G401.6 (cell line): ENCODE results near the gene NBPF1.
"Not testable (repeated sequence)": the region's sequence is repeated elsewhere in the genome, so short reads cannot be mapped to it uniquely, and the experiment has no call there.

ENCODE experiments used
- FAIRE-seq: peaks from 2 replicates; lab custom pipeline; 2012; peaks lifted over from hg19 to GRCh38; lab: Jason Lieb, UNC

Gene NBPF1

GRCh38 chr1:16545682-16546095 lies 67.7 kb downstream of the NBPF1 start:
- FAIRE-seq: peak; percentile 96

GRCh38 chr1:16540421-16540893 lies 72.9 kb downstream of the NBPF1 start:
- not testable (repeated sequence) for FAIRE-seq

- not testable (repeated sequence) for FAIRE-seq
Observed at GRCh38 chr1:16537528-16537927, 75.8 kb downstream of the NBPF1 start.

- FAIRE-seq: not testable (repeated sequence)
Observed at GRCh38 chr1:16536796-16537195, 76.6 kb downstream of the NBPF1 start.

GRCh38 chr1:16535898-16536297 lies 77.5 kb downstream of the NBPF1 start:
- FAIRE-seq: not testable (repeated sequence)

- FAIRE-seq: not testable (repeated sequence)
Observed at GRCh38 chr1:16535487-16535886, 77.9 kb downstream of the NBPF1 start.

GRCh38 chr1:16534829-16535456 lies 78.4 kb downstream of the NBPF1 start:
- peak; percentile 99 for FAIRE-seq

GRCh38 chr1:16534239-16534828 lies 79.0 kb downstream of the NBPF1 start:
- FAIRE-seq: not testable (repeated sequence)

- peak; percentile 3 for FAIRE-seq
Observed at GRCh38 chr1:16532235-16532991, 81.0 kb downstream of the NBPF1 start.

- FAIRE-seq: not testable (repeated sequence)
Observed at GRCh38 chr1:16528338-16528737, 85.0 kb downstream of the NBPF1 start.

- not testable (repeated sequence) for FAIRE-seq
Observed at GRCh38 chr1:16525769-16526168, 87.6 kb downstream of the NBPF1 start.

GRCh38 chr1:16521679-16522078 lies 91.7 kb downstream of the NBPF1 start:
- not testable (repeated sequence) for FAIRE-seq

- no peak for FAIRE-seq
Observed at GRCh38 chr1:16521288-16521583, 92.1 kb downstream of the NBPF1 start.

- not testable (repeated sequence) for FAIRE-seq
Observed at GRCh38 chr1:16520435-16521287, 92.7 kb downstream of the NBPF1 start.

GRCh38 chr1:16519255-16519951 lies 94.0 kb downstream of the NBPF1 start:
- FAIRE-seq: not testable (repeated sequence)

- FAIRE-seq: not testable (repeated sequence)
Observed at GRCh38 chr1:16518913-16519254, 94.5 kb downstream of the NBPF1 start.

GRCh38 chr1:16516694-16517410 lies 96.5 kb downstream of the NBPF1 start:
- not testable (repeated sequence) for FAIRE-seq

- FAIRE-seq: not testable (repeated sequence)
Observed at GRCh38 chr1:16514107-16515055, 99.0 kb downstream of the NBPF1 start, which contains the start of gene RNU1-1. Gene RNU1-1, minus strand, starts transcription at chr1:16514285.

- peak; percentile 97 for FAIRE-seq
Observed at GRCh38 chr1:16513412-16514106, 99.8 kb downstream of the NBPF1 start.
